CD4-positive, alpha-beta T cell (primary cell): Measurements from ENCODE around the gene FAM83F. TPM values are rescaled to one million over a fixed set of nuclear protein-coding genes. Genes with fewer than 3 reads are reported as not detected.

ENCODE experiments used
- ATAC-seq: fragments of 200-7000 bp; cut with Tn5 transposase; one replicate; pipeline ENCODE4 v1.10.0; 2022; ENCODE audit warnings: mild to moderate bottlenecking; ENCODE audit not compliant: poor library complexity
- CTCF ChIA-PET: fragments of 350-600 bp; sonication (Branson Sonifier 250); formaldehyde crosslinking; loops from one replicate; lab custom pipeline; 2021; ENCODE audit warnings: antibody characterized with exemption, inconsistent platforms; lab: Charles Lee
- POLR2A ChIA-PET: fragments of 350-600 bp; sonication (Branson Sonifier 250); formaldehyde crosslinking; loops from one replicate; lab custom pipeline; 2021; ENCODE audit warnings: antibody characterized with exemption, inconsistent platforms; lab: Charles Lee
- DNase-seq, 14 experiments: peaks; one replicate each; pipeline ENCODE4 v3.0.0-alpha.2; 2013 to 2020; ENCODE audit warnings: mixed read lengths in 2 of 14
- H3K27ac ChIP-seq, 2 donors: one replicate each; pipeline versions ENCODE4 v1.5.1 to v1.7.0; 2013; ENCODE audit warnings: low read length in 2 of 2, low read depth in 1 of 2, mild to moderate bottlenecking in 1 of 2
- H3K27me3 ChIP-seq, 2 experiments: 1 replicate in 1 of 2; 2 replicates in 1 of 2; pipeline versions ENCODE4 v1.6.1 to v1.7.0; 2013; ENCODE audit warnings: low read length in 2 of 2, control low read depth in 1 of 2, mild to moderate bottlenecking in 1 of 2, moderate library complexity in 1 of 2; ENCODE audit not compliant: insufficient read depth in 2 of 2, control insufficient read depth in 1 of 2
- H3K36me3 ChIP-seq: one replicate; pipeline ENCODE4 v1.6.1; 2013; ENCODE audit warnings: low read length, control low read depth; ENCODE audit not compliant: insufficient read depth
- H3K4me1 ChIP-seq: one replicate; pipeline ENCODE4 v1.6.1; 2013; ENCODE audit warnings: low read length, control low read depth; ENCODE audit not compliant: insufficient read depth
- H3K4me3 ChIP-seq: one replicate; pipeline ENCODE4 v1.5.1; 2013; ENCODE audit warnings: mild to moderate bottlenecking, low read length, moderate library complexity
- H3K9me3 ChIP-seq, 2 experiments: 1 replicate in 1 of 2; 2 replicates in 1 of 2; pipeline versions ENCODE4 v1.6.1 to v1.7.0; 2013; ENCODE audit warnings: low read length in 2 of 2, mild to moderate bottlenecking in 2 of 2, control low read depth in 1 of 2, moderate library complexity in 1 of 2; ENCODE audit not compliant: control insufficient read depth in 1 of 2, insufficient read depth in 1 of 2
- H3K27ac Mint-ChIP-seq: one replicate; pipeline ENCODE4 v1.8.0; 2020; ENCODE audit warnings: mixed read lengths
- H3K27me3 Mint-ChIP-seq: one replicate; pipeline ENCODE4 v1.8.0; 2021; ENCODE audit warnings: mixed read lengths
- H3K36me3 Mint-ChIP-seq: one replicate; pipeline ENCODE4 v1.8.0; 2021; ENCODE audit warnings: low read depth, mixed read lengths
- H3K4me1 Mint-ChIP-seq: one replicate; pipeline ENCODE4 v1.8.0; 2021; ENCODE audit warnings: low read depth, mixed read lengths
- H3K4me3 Mint-ChIP-seq: one replicate; pipeline ENCODE4 v1.8.0; 2020; ENCODE audit warnings: mild to moderate bottlenecking, mixed read lengths
- H3K9me3 Mint-ChIP-seq: one replicate; pipeline ENCODE4 v1.8.0; 2020; ENCODE audit warnings: mixed read lengths
- CTCF ChIP-seq: fragments of 200-600 bp; IDR thresholded peaks from one replicate; pipeline ENCODE4 v1.8.0; 2022; ENCODE audit warnings: antibody characterized with exemption, mild to moderate bottlenecking
- intact Hi-C, 2 experiments: fragments of 100-400 bp; cut with DNase I in 1 of 2; cut with micrococcal nuclease in 1 of 2; formaldehyde crosslinking; loops; one replicate each; pipeline versions ENCODE4 v1.15.1 to v1.9.0; 2023 to 2025; cut with DNase I, micrococcal nuclease
- total RNA-seq, 174 experiments: library from RNA in 2 of 174; stranded (reverse) in 2 of 174; gene quantifications; one replicate each; pipeline ENCODE4 v1.2.3 and lab custom pipeline; 2021 to 2026

Gene FAM83F
- total RNA-seq, 2 experiments from 2014 or later = 5.2 to 6.8 TPM

GRCh38 chr22:40018051-40018450 lies 23.3 kb downstream of the FAM83F start:
- no peak for TF ChIP-seq CTCF
- ATAC-seq (no peak), DNase-seq (no peak)
- Histone ChIP-seq H3K9me3 (no peaks in the 10 kb centered on the region), H3K27ac (no peak overlapping the region), H3K27me3 (no peaks in the 10 kb centered on the region), H3K4me3 (no peak overlapping the region), H3K4me1 (peaks cover 2% of the 10 kb centered on the region), H3K36me3 (no peaks in the 10 kb centered on the region)
- intact Hi-C loops = no loop called here
- Mint-ChIP-seq H3K4me3 (no peak overlapping the region), H3K27me3 (no peaks in the 10 kb centered on the region), H3K9me3 (no peaks in the 10 kb centered on the region), H3K27ac (no peak overlapping the region), H3K36me3 (no peaks in the 10 kb centered on the region), H3K4me1 (no peaks in the 10 kb centered on the region)
- ChIA-PET CTCF (no interaction called here), POLR2A (interaction anchor here (1.6 kb wide), 1 partner anchor 26 kb away, joined by 4 read pairs; no protein-coding TSS in a partner anchor)

- Mint-ChIP-seq H3K9me3 (no peaks in the 10 kb centered on the region), H3K36me3 (no peaks in the 10 kb centered on the region), H3K4me1 (no peaks in the 10 kb centered on the region), H3K27ac (no peak overlapping the region), H3K27me3 (no peaks in the 10 kb centered on the region), H3K4me3 (no peak overlapping the region)
- ChIA-PET POLR2A (no interaction called here), CTCF (no interaction called here)
- H3K9me3 ChIP-seq = no peaks in the 10 kb centered on the region
- H3K27me3 ChIP-seq = no peaks in the 10 kb centered on the region
- intact Hi-C loops = no loop called here
- peaks cover 2% of the 10 kb centered on the region for H3K4me1 ChIP-seq
- TF ChIP-seq CTCF = no peak
- H3K27ac ChIP-seq = no peak overlapping the region
- H3K36me3 ChIP-seq = no peaks in the 10 kb centered on the region
- no peak for DNase-seq
- no peak for ATAC-seq
- no peak overlapping the region for H3K4me3 ChIP-seq
Observed at GRCh38 chr22:40019100-40019499, 24.3 kb downstream of the FAM83F start.

DNA sequence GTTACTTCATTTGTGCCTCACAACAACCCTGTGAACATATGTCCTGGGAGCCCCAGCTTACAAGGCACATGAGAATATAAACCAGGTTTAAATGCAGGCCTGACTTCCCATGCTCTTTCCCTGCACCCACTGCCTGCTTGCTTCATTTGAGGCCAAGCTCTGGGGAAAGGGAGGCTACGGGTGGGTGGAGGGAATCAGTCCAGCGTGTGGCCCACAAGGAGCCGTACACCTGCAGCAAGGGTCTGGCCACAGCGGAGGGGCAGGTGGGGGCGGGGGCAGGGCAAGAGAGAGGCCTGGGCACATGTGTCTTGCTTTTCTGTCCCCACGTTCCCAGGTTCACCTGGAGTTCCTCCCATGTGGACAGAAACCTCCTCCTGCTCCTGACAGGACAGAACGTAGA lies 26.2 kb downstream of the FAM83F start:
- no peak overlapping the region for H3K27ac ChIP-seq
- ChIA-PET CTCF (no interaction called here), POLR2A (no interaction called here)
- no peak overlapping the region for H3K4me3 ChIP-seq
- Mint-ChIP-seq H3K36me3 (no peaks in the 10 kb centered on the region), H3K4me3 (no peak overlapping the region), H3K27ac (no peak overlapping the region), H3K4me1 (peaks cover 4% of the 10 kb centered on the region), H3K9me3 (no peaks in the 10 kb centered on the region), H3K27me3 (no peaks in the 10 kb centered on the region)
- ATAC-seq (no peak), DNase-seq (no peak)
- no peaks in the 10 kb centered on the region for H3K36me3 ChIP-seq
- H3K4me1 ChIP-seq = peaks cover 9% of the 10 kb centered on the region
- TF ChIP-seq CTCF = no peak
- intact Hi-C loops = loop anchor here (5.0 to 10.0 kb wide), 5 partner anchors 49 to 529 kb away; no protein-coding TSS in a partner anchor
- H3K9me3 ChIP-seq = no peaks in the 10 kb centered on the region
- no peaks in the 10 kb centered on the region for H3K27me3 ChIP-seq
